Panc1 (cell line): Measurements from ENCODE around the gene CDH13. TPM values are rescaled to one million over a fixed set of nuclear protein-coding genes. Genes with fewer than 3 reads are reported as not detected.

ENCODE experiments used
- ATAC-seq: fragments of 200-7000 bp; cut with Tn5 transposase; 2 replicates; pipeline ENCODE4 v1.9.1; 2020; ENCODE audit warnings: mild to moderate bottlenecking, moderate library complexity
- BruUV-seq: library from RNA; stranded (reverse); fragments of 400-500 nt; replicated peaks from 2 replicates; lab custom pipeline; 2021; lab: Mats Ljungman, UMichigan
- CTCF ChIA-PET: fragments of 300-600 bp; sonication (Branson Sonifier 250); formaldehyde crosslinking; loops from one replicate; lab custom pipeline; 2022; ENCODE audit warnings: antibody characterized with exemption; lab: Charles Lee
- POLR2A ChIA-PET: fragments of 300-600 bp; sonication (Branson Sonifier 250); formaldehyde crosslinking; loops from one replicate; lab custom pipeline; 2022; ENCODE audit warnings: antibody characterized with exemption; lab: Charles Lee
- DNase-seq: peaks from one replicate; pipeline ENCODE4 v3.0.0-alpha.2; 2010; ENCODE audit warnings: low read depth, low spot score
- H3K27ac ChIP-seq: 2 replicates; pipeline ENCODE4 v1.5.1; 2011; ENCODE audit warnings: mild to moderate bottlenecking, low read length, inconsistent platforms
- H3K27me3 ChIP-seq: fragments of 200-500 bp; sonication (Bioruptor generic); 2 replicates; pipeline ENCODE4 v1.6.0; 2014; ENCODE audit warnings: low read length, inconsistent platforms; ENCODE audit not compliant: control insufficient read depth, insufficient read depth
- H3K36me3 ChIP-seq: fragments of 200-500 bp; sonication (Bioruptor generic); 2 replicates; pipeline ENCODE4 v1.5.1; 2014; ENCODE audit warnings: inconsistent platforms, mild to moderate bottlenecking, low read length, moderate library complexity; ENCODE audit not compliant: control insufficient read depth, insufficient read depth
- H3K4me1 ChIP-seq: 2 replicates; pipeline ENCODE4 v1.5.1; 2011; ENCODE audit warnings: inconsistent platforms, mild to moderate bottlenecking, low read length, moderate library complexity; ENCODE audit not compliant: control insufficient read depth, insufficient read depth
- H3K4me3 ChIP-seq, 2 experiments: 2 replicates each; pipeline ENCODE4 v1.5.1; 2011 to 2012; ENCODE audit warnings: low read depth in 2 of 2, low read length in 2 of 2, mild to moderate bottlenecking in 2 of 2, inconsistent platforms in 1 of 2, moderate library complexity in 1 of 2
- H3K9me3 ChIP-seq: fragments of 200-500 bp; sonication (Bioruptor generic); 2 replicates; pipeline ENCODE4 v1.5.1; 2014; ENCODE audit warnings: low read depth, mild to moderate bottlenecking, inconsistent platforms, low read length, moderate library complexity; ENCODE audit not compliant: control insufficient read depth, insufficient read depth
- POLR2AphosphoS5 ChIP-seq: IDR thresholded peaks from 2 replicates; pipeline ENCODE4 v1.6.1; 2012; ENCODE audit warnings: mild to moderate bottlenecking, low read depth, low read length, moderate library complexity
- REST ChIP-seq, 2 experiments: IDR thresholded peaks; 2 replicates each; pipeline ENCODE4 v1.6.1; 2011 to 2012; ENCODE audit warnings: low read depth in 2 of 2, control low read depth in 1 of 2, low read length in 1 of 2, mild to moderate bottlenecking in 1 of 2, moderate library complexity in 1 of 2; ENCODE audit not compliant: insufficient read depth in 1 of 2
- SIN3A ChIP-seq: IDR thresholded peaks from 2 replicates; pipeline ENCODE4 v1.6.1; 2012; ENCODE audit warnings: low read depth, mild to moderate bottlenecking, low read length, moderate library complexity, borderline replicate concordance; ENCODE audit not compliant: insufficient read depth
- TCF7L2 ChIP-seq: IDR thresholded peaks from 2 replicates; pipeline ENCODE4 v1.6.1; 2011; ENCODE audit warnings: mild to moderate bottlenecking, low read depth, low read length, inconsistent platforms
- in situ Hi-C: cut with HindIII; loops from 2 replicates; pipeline ENCODE4 v1.10.0; 2016; ENCODE audit warnings: low sequenced_read_pairs, low pct_unique_long_range_greater_than_20kb
- intact Hi-C: fragments of 100-400 bp; cut with micrococcal nuclease; formaldehyde crosslinking; loops from one replicate; pipeline ENCODE4 v1.10.0; 2022; ENCODE audit not compliant: unreplicated experiment
- total RNA-seq: library from RNA; stranded (reverse); gene quantifications from one replicate; pipeline ENCODE4 v1.2.1, GENCODE V29; 2021; ENCODE audit not compliant: unreplicated experiment
- TF ChIP-seq, protein P1 (sequence below): fragments of 450-650 bp; IDR thresholded peaks from 2 replicates; pipeline ENCODE4 v1.5.1; 2017; ENCODE audit warnings: mild to moderate bottlenecking

CDH13 gene
- total RNA-seq, 1 experiment from 2014 or later, result not detected

DNA sequence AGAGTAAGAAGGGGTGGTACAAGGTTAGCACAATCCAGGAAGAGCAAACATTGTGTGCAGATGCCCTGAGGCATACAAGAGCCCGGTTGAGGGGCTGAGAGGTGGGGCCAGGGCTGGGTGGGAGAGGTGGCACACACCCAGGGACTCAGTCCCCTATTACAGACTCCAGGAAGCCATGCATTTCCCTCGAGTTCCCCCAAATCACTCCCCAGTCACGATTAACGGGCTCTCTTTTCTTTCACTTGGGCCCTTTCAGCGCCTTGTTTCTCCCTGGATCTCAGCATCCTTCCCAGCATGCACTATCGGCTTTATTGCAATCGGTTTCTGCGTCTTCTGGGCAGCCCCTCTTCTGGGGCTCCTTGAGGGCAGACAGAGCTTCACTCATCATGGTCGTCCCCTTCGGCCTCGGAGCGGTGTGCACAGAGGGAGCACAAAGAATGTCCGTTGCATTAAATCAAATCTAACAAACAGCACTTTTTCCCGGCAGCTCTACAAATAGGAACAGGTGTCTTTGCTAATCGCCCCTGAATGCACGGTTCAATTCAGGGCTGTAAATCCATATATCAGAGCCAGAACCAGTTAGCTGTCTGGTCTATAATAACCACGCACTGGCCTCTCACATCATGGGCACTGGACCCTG is 996.4 kb downstream of the CDH13 start:
- Histone ChIP-seq H3K4me3 (no peak overlapping the region), H3K9me3 (no peaks in the 10 kb centered on the region), H3K27ac (no peak overlapping the region), H3K4me1 (no peaks in the 10 kb centered on the region), H3K27me3 (peaks cover 3% of the 10 kb centered on the region; the same call in 1 of the 2 replicates), H3K36me3 (no peaks in the 10 kb centered on the region)
- ChIA-PET CTCF (no interaction called here), POLR2A (no interaction called here)
- TF ChIP-seq REST (IDR thresholded peaks at IDR 0.05; ENCODE audit: insufficient read depth in 1 of 2, low read depth in 2 of 2, low read length in 1 of 2), result no peak
- no peak for TF ChIP-seq TCF7L2
- no peak for TF ChIP-seq SIN3A
- TF ChIP-seq POLR2AphosphoS5, result no peak
- TF ChIP-seq, protein P1, sequence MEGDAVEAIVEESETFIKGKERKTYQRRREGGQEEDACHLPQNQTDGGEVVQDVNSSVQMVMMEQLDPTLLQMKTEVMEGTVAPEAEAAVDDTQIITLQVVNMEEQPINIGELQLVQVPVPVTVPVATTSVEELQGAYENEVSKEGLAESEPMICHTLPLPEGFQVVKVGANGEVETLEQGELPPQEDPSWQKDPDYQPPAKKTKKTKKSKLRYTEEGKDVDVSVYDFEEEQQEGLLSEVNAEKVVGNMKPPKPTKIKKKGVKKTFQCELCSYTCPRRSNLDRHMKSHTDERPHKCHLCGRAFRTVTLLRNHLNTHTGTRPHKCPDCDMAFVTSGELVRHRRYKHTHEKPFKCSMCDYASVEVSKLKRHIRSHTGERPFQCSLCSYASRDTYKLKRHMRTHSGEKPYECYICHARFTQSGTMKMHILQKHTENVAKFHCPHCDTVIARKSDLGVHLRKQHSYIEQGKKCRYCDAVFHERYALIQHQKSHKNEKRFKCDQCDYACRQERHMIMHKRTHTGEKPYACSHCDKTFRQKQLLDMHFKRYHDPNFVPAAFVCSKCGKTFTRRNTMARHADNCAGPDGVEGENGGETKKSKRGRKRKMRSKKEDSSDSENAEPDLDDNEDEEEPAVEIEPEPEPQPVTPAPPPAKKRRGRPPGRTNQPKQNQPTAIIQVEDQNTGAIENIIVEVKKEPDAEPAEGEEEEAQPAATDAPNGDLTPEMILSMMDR, result no peak
- ATAC-seq (no peak), DNase-seq (no peak)
- intact Hi-C loops (no loop called here), in situ Hi-C loops (no loop called here)
- BruUV-seq, result no TSS peak

DNA sequence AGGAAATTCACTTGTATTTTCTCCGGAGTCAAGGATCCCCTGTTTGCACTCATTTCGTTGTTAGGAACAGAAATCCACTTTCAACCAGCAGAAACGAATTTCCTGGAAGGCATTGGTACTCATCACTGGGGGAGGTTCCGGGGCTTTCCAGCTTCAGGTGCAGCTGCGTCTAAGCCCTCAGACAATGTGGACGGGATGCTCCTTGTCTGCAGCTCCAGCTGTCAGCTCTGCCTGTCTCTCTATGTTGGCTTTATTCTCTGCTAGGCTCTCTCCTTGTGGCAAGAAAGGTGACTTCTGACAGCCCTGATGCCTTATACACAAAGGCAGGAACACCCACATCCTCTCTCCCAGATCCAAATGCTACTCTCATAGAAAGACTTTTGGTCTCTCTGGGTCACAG is 997.1 kb downstream of the CDH13 start:
- POLR2A ChIA-PET, result no interaction called here
- Histone ChIP-seq H3K27ac (no peak overlapping the region), H3K4me3 (no peak overlapping the region), H3K36me3 (no peaks in the 10 kb centered on the region), H3K4me1 (no peaks in the 10 kb centered on the region), H3K9me3 (no peaks in the 10 kb centered on the region), H3K27me3 (peaks cover 3% of the 10 kb centered on the region; the same call in 1 of the 2 replicates)
- no peak for DNase-seq
- CTCF ChIA-PET, result no interaction called here
- ATAC-seq, result no peak
- TF ChIP-seq REST (IDR thresholded peaks at IDR 0.05; ENCODE audit: insufficient read depth in 1 of 2, low read depth in 2 of 2, low read length in 1 of 2), result no peak
- intact Hi-C loops, result no loop called here
- in situ Hi-C loops, result no loop called here
- BruUV-seq, result no TSS peak
